Measurements from ENCODE around the gene ZNF575.

GRCh38 chr19:43552616-43553015 lies 19.6 kb downstream of the ZNF575 start:
- no peak for TF ChIP-seq CTCF (IDR thresholded peaks at IDR 0.05)
- no peak for TF ChIP-seq POLR2A (IDR thresholded peaks at IDR 0.05)
